Smooth muscle cell (in vitro differentiated cells): ENCODE results near the gene GAB2. TPM values are rescaled to one million over a fixed set of nuclear protein-coding genes. Genes with fewer than 3 reads are reported as not detected.

Source experiments
- DNase-seq: peaks from one replicate; lab custom pipeline; 2025; ENCODE audit not compliant: unreplicated experiment; lab: John Stamatoyannopoulos, UW
- H2AFZ ChIP-seq: fragments of 200-600 bp; sonication (generic); 2 replicates; pipeline ENCODE4 v1.6.0; 2016; ENCODE audit warnings: antibody characterized with exemption, low read depth, mild to moderate bottlenecking
- H3F3A ChIP-seq: fragments of 200-600 bp; sonication (generic); 2 replicates; pipeline ENCODE4 v1.6.0; 2017; ENCODE audit warnings: antibody characterized with exemption, low read depth
- H3K27ac ChIP-seq: fragments of 200-600 bp; sonication (generic); 2 replicates; pipeline ENCODE4 v1.5.1; 2016; ENCODE audit warnings: low read depth, mild to moderate bottlenecking
- H3K27me3 ChIP-seq: fragments of 200-600 bp; sonication (generic); 2 replicates; pipeline ENCODE4 v1.6.1; 2016; ENCODE audit warnings: low read depth, mild to moderate bottlenecking
- H3K36me3 ChIP-seq: fragments of 200-600 bp; sonication (generic); 2 replicates; pipeline ENCODE4 v1.5.1; 2016; ENCODE audit warnings: low read depth
- H3K4me1 ChIP-seq: fragments of 200-600 bp; sonication (generic); 2 replicates; pipeline ENCODE4 v1.5.1; 2016; ENCODE audit warnings: low read depth
- H3K4me2 ChIP-seq: fragments of 200-600 bp; sonication (generic); 2 replicates; pipeline ENCODE4 v1.6.0; 2016; ENCODE audit warnings: mild to moderate bottlenecking
- H3K4me3 ChIP-seq: fragments of 200-600 bp; sonication (generic); 2 replicates; pipeline ENCODE4 v1.5.1; 2016; ENCODE audit warnings: mild to moderate bottlenecking
- H3K79me2 ChIP-seq: fragments of 200-600 bp; sonication (generic); 2 replicates; pipeline ENCODE4 v1.6.0; 2016; ENCODE audit warnings: low read depth, mild to moderate bottlenecking
- H3K9ac ChIP-seq: fragments of 200-600 bp; sonication (generic); 2 replicates; pipeline ENCODE4 v1.6.0; 2016; ENCODE audit warnings: low read depth
- H3K9me3 ChIP-seq: fragments of 200-600 bp; sonication (generic); replicated peaks from 2 replicates; pipeline ENCODE4 v1.5.1; 2016; ENCODE audit warnings: low read depth
- H4K20me1 ChIP-seq: fragments of 200-600 bp; sonication (generic); 2 replicates; pipeline ENCODE4 v1.6.0; 2016; ENCODE audit warnings: low read depth
- CTCF ChIP-seq: fragments of 200-600 bp; sonication (generic); IDR thresholded peaks from 2 replicates; pipeline ENCODE4 v1.5.1; 2017; ENCODE audit warnings: borderline replicate concordance, mild to moderate bottlenecking, antibody characterized with exemption; ENCODE audit not compliant: insufficient read depth, poor library complexity, severe bottlenecking
- WGBS: methylation state at CpG from one replicate; pipeline ENCODE4 v1.1.7; 2016; ENCODE audit warnings: low lambda C conversion rate; 5-methylcytosine and 5-hydroxymethylcytosine counted together
- polyA plus RNA-seq: library from polyadenylated mRNA; unstranded; fragments of >200 nt; fragmentation: Nextera tagmentation; extraction: Ambion mirVana; gene quantifications from 2 replicates; pipeline ENCODE4 v1.2.1, GENCODE V29; 2016
- total RNA-seq: library from RNA; depleted of rRNA; stranded (reverse); fragments of >200 nt; gene quantifications from 2 replicates; pipeline ENCODE4 v1.2.3, GENCODE V29; 2014

Gene GAB2
- total and polyA plus RNA-seq, 2 experiments from 2014 or later = 4.2 to 9.7 TPM

DNA sequence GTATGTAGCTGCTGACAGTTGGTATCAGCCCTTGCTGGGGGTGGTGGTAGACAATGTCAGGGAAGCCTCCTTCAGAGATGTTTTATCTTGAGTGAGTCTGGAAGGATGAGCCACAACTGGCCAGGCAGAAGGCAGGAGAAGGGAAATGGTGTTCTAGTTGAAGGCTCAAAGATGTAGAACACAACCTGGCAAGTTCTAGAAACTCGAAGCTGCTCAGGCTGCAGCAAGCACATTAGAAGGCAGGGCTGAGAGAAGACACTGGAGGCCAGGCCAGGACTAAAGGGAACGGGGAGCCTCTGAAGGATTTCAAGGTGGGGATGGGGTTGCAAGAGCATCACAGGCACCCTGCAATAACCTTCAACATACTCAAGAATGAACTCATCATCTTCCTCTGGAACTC is 188.5 kb downstream of the GAB2 start:
- Histone ChIP-seq H3K36me3 (no peaks in the 10 kb centered on the region), H3K27ac (no peak overlapping the region), H3K4me3 (no peak overlapping the region), H3F3A (peaks cover 7% of the 10 kb centered on the region), H2AFZ (no peak overlapping the region), H3K4me1 (peaks cover 7% of the 10 kb centered on the region), H3K4me2 (no peak overlapping the region), H4K20me1 (no peaks in the 10 kb centered on the region), H3K9ac (no peak overlapping the region), H3K27me3 (no peaks in the 10 kb centered on the region), H3K79me2 (no peaks in the 10 kb centered on the region), H3K9me3 (no peaks in the 10 kb centered on the region)
- TF ChIP-seq CTCF = no peak
- WGBS = 98% methylated on average over 2 of the region's 2 CpGs
- DNase-seq = no peak

- Histone ChIP-seq H3K79me2 (no peaks in the 10 kb centered on the region), H3K4me3 (no peak overlapping the region), H3K27me3 (no peaks in the 10 kb centered on the region), H3K9me3 (no peaks in the 10 kb centered on the region), H3K36me3 (no peaks in the 10 kb centered on the region), H3K9ac (no peak overlapping the region), H3K27ac (no peak overlapping the region), H3F3A (peaks cover 6% of the 10 kb centered on the region), H3K4me2 (no peak overlapping the region), H4K20me1 (no peaks in the 10 kb centered on the region), H2AFZ (no peak overlapping the region), H3K4me1 (peaks cover 7% of the 10 kb centered on the region)
- 99% methylated on average over 3 of the region's 3 CpGs for WGBS
- no peak for DNase-seq
- TF ChIP-seq CTCF = peak; percentile 49
These were observed 189.2 kb downstream of the GAB2 start for GRCh38 chr11:78228467-78228866.

DNA sequence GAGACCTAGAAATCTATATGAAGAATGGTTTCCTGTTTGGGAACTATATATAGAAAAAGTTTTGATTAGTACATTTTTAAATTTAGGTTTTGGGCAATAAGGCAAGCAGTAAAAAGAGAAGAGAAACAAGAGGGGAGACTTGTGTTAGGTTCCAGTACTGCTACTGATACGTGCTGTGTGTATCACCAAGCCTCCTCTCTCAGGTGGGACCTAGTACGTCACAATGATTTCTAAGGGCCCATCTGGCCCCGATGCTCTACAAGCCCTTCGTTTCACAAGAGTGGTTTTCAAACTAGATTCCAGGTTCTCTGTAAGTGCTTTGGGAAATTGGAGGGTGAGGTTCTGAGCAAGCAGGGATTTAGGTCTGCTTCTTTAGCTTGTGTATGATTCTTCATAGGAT is 189.7 kb downstream of the GAB2 start:
- H2AFZ ChIP-seq = no peak overlapping the region
- no peaks in the 10 kb centered on the region for H3K79me2 ChIP-seq
- H3K4me2 ChIP-seq = no peak overlapping the region
- no peak overlapping the region for H3K9ac ChIP-seq
- H3F3A ChIP-seq = peaks cover under 1% of the 10 kb centered on the region
- no peak overlapping the region for H3K27ac ChIP-seq
- no peaks in the 10 kb centered on the region for H4K20me1 ChIP-seq
- H3K4me1 ChIP-seq = peaks cover 7% of the 10 kb centered on the region
- 90% methylated on average over 4 of the region's 4 CpGs for WGBS
- no peaks in the 10 kb centered on the region for H3K9me3 ChIP-seq
- no peaks in the 10 kb centered on the region for H3K27me3 ChIP-seq
- no peaks in the 10 kb centered on the region for H3K36me3 ChIP-seq
- no peak for TF ChIP-seq CTCF
- DNase-seq = no peak
- no peak overlapping the region for H3K4me3 ChIP-seq
